ENCODE data around the gene PKP4. TPM values are rescaled to one million over a fixed set of nuclear protein-coding genes. Genes with fewer than 3 reads are reported as not detected.

Gene PKP4
- total RNA-seq, 2 donors from 2014 or later, result 43.7 to 67.3 TPM

DNA sequence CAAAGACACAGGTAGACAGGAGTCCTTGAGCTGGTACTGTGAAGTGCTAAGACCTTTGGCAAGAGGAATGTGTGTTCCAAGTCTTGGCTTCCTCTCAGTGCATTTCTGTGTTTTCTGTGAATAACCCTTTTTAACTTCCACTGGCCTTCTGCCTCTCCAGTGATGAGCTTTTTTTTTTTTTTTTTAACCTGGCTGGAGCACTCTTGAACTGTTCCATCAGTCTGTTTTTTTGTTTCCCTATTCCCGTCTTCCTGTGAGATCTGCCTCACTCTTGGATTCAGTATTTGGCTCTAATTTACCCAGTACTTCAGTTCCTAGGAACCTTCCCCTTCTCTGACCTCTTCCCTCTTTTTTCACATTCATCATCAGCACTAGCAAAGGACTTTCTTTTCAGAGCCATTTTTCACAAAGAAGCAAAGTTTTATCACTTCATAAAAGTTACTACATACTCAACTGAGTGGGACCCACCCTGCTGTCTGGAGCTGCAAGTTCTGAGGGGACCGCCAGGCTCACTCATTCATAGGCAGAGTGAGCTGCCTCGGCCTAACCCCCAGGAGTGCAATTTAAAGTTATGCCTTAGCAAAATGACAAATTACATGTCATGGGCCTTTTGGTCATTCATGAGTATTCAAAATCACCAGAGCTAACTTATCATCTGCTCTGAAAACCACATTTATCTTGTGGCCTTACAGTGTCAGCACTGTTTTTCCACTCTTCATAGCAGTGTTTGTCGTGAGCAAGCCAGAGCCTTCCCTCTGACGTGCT lies 211.4 kb downstream of the PKP4 start:
- intact Hi-C loops (cut with DNase I), result no loop called here
- TF ChIP-seq, protein P1, sequence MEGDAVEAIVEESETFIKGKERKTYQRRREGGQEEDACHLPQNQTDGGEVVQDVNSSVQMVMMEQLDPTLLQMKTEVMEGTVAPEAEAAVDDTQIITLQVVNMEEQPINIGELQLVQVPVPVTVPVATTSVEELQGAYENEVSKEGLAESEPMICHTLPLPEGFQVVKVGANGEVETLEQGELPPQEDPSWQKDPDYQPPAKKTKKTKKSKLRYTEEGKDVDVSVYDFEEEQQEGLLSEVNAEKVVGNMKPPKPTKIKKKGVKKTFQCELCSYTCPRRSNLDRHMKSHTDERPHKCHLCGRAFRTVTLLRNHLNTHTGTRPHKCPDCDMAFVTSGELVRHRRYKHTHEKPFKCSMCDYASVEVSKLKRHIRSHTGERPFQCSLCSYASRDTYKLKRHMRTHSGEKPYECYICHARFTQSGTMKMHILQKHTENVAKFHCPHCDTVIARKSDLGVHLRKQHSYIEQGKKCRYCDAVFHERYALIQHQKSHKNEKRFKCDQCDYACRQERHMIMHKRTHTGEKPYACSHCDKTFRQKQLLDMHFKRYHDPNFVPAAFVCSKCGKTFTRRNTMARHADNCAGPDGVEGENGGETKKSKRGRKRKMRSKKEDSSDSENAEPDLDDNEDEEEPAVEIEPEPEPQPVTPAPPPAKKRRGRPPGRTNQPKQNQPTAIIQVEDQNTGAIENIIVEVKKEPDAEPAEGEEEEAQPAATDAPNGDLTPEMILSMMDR (IDR thresholded peaks at IDR 0.05), result no peak
- no peak for DNase-seq
- no peak overlapping the region for H3K27ac ChIP-seq
- no peaks in the 10 kb centered on the region for H3K27me3 ChIP-seq
- H3K4me1 ChIP-seq, result no peaks in the 10 kb centered on the region
- H3K9me3 ChIP-seq, result no peaks in the 10 kb centered on the region
- no peak overlapping the region for H3K9ac ChIP-seq (ENCODE audit: low read depth in 2 of 2, low read length in 2 of 2)
- H3K36me3 ChIP-seq, result peaks cover 6% of the 10 kb centered on the region
- no peak overlapping the region for H3K4me3 ChIP-seq

DNA sequence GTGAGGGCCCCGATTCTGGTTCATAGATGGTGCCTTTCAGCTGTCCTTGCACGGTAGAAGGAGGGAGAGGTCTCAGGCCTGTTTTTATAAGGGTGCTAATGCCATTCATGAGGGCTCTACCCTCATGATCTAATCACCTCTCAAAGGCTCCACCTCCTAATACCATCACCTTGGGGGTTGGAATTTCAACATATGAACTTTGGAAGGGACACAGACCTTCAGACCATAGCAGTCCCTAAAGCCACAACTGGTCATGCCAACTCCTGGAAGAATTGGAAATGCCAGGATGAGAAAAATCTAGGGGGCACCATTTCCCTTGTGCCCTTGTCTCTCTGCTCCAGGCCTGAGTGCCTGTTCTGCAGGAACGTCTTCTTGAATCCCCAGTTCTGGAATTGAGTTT lies 213.5 kb downstream of the PKP4 start:
- no peaks in the 10 kb centered on the region for H3K36me3 ChIP-seq
- no peak overlapping the region for H3K9ac ChIP-seq (ENCODE audit: low read depth in 2 of 2, low read length in 2 of 2)
- TF ChIP-seq, protein P1 (IDR thresholded peaks at IDR 0.05), result no peak
- no peaks in the 10 kb centered on the region for H3K9me3 ChIP-seq
- intact Hi-C loops (cut with DNase I), result no loop called here
- no peak overlapping the region for H3K27ac ChIP-seq
- DNase-seq, result no peak
- no peaks in the 10 kb centered on the region for H3K27me3 ChIP-seq
- H3K4me3 ChIP-seq, result no peak overlapping the region
- H3K4me1 ChIP-seq, result no peaks in the 10 kb centered on the region

DNA sequence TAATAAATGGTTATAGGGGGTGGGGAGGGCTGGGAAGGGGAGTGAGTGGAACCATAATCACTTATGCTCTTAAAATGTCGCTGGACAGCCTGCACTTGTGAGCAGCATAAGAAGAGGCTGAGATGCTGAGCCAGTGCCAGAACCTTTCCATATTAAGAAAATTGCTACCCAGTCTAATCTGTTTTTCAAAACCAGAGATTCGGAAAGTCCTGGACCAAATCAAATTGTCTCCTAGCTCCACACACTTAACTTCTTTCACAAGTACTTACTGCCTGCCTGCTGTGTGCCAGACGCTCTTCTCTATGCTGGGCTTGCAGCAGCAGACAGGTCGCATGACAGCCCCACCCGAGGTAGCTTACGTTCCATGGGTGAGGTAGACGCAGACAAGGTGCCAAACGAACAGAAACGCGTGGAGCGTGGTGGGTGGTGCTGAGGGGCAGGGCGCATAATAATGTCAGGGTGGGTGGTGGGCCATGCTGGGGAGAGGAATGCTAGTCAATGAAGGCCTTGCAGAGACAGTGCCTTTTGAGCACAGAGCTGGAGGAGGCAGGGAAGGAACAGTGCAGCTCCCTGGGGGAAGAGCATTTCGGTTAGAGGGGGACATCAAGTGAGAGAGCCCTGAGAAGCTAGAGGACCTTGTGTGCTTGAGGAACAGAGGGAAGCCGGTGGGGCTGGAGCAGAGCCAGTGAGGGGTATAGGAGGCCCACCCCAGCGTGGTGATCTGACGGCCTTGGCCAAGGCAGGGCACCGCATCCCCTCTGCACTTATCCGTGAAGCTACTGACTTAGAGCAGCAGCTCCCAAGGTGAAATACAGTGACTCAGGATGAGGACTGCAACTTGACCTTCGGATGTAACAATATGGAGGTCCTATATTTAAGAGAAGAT lies 214.9 kb downstream of the PKP4 start:
- Histone ChIP-seq H3K4me3 (no peak overlapping the region), H3K27me3 (no peaks in the 10 kb centered on the region), H3K4me1 (no peaks in the 10 kb centered on the region), H3K9me3 (no peaks in the 10 kb centered on the region), H3K27ac (no peak overlapping the region), H3K9ac (ENCODE audit: low read depth in 2 of 2, low read length in 2 of 2) (no peak overlapping the region), H3K36me3 (no peaks in the 10 kb centered on the region)
- intact Hi-C loops (cut with DNase I), result no loop called here
- no peak for DNase-seq
- TF ChIP-seq, protein P1 (IDR thresholded peaks at IDR 0.05), result no peak

GRCh38 chr2:158676295-158676694 lies 219.5 kb downstream of the PKP4 start:
- Histone ChIP-seq H3K4me3 (no peak overlapping the region), H3K36me3 (no peaks in the 10 kb centered on the region), H3K27ac (no peak overlapping the region), H3K4me1 (no peaks in the 10 kb centered on the region), H3K27me3 (no peaks in the 10 kb centered on the region), H3K9ac (ENCODE audit: low read depth in 2 of 2, low read length in 2 of 2) (no peak overlapping the region), H3K9me3 (no peaks in the 10 kb centered on the region)
- DNase-seq, result no peak
- intact Hi-C loops (cut with DNase I), result no loop called here
- TF ChIP-seq, protein P1 (IDR thresholded peaks at IDR 0.05), result no peak

DNA sequence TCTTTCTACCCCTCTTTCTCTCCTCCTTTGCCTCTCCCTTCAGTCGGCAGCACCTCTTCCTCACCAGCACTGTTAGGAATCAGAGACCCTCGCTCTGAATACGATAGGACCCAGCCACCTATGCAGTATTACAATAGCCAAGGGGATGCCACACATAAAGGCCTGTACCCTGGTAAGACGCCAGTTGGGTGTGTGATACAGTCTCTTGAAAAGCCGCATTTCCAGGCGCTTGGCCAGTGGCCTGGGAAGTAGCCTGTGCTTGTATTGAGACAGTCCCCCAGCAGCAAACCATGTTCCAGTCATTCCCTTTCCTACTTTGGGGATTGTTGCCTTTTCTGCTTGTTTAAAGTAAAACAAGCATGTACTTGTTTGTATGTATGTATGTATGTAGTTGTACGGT lies 219.9 kb downstream of the PKP4 start:
- H3K9ac ChIP-seq (ENCODE audit: low read depth in 2 of 2, low read length in 2 of 2), result no peak overlapping the region
- H3K36me3 ChIP-seq, result no peaks in the 10 kb centered on the region
- TF ChIP-seq, protein P1 (IDR thresholded peaks at IDR 0.05), result no peak
- no peak overlapping the region for H3K4me3 ChIP-seq
- H3K4me1 ChIP-seq, result no peaks in the 10 kb centered on the region
- H3K27ac ChIP-seq, result no peak overlapping the region
- no peaks in the 10 kb centered on the region for H3K27me3 ChIP-seq
- no peaks in the 10 kb centered on the region for H3K9me3 ChIP-seq
- intact Hi-C loops (cut with DNase I), result no loop called here
- no peak for DNase-seq

Data from colonic mucosa (tissue), 4 donors.